HepG2 (cell line): ENCODE results near the gene CHRNB2. TPM values are rescaled to one million over a fixed set of nuclear protein-coding genes. Genes with fewer than 3 reads are reported as not detected.
A peak's percentile ranks its signal among the peaks of the same experiment; 100 is the strongest.

Experiments
- BATF2 ChIP-seq: sonication (generic); formaldehyde crosslinking; IDR thresholded peaks from 2 replicates; pipeline ENCODE4 v1.8.0; 2022; ENCODE audit warnings: mild to moderate bottlenecking, missing genetic modification reagents, moderate library complexity
- CAMTA2 ChIP-seq: sonication (generic); formaldehyde crosslinking; IDR thresholded peaks from 2 replicates; pipeline ENCODE4 v1.4.0; 2020; ENCODE audit warnings: mild to moderate bottlenecking, missing genetic modification reagents, borderline replicate concordance
- ELF1 ChIP-seq: sonication (generic); formaldehyde crosslinking; IDR thresholded peaks from 2 replicates; pipeline ENCODE4 v1.4.0; 2020; ENCODE audit warnings: missing genetic modification reagents
- GZF1 ChIP-seq: sonication (generic); formaldehyde crosslinking; IDR thresholded peaks from 2 replicates; pipeline ENCODE4 v1.5.1; 2020; ENCODE audit warnings: mild to moderate bottlenecking, missing genetic modification reagents
- ISL2 ChIP-seq: sonication (generic); formaldehyde crosslinking; IDR thresholded peaks from 2 replicates; pipeline ENCODE4 v1.5.0; 2020; ENCODE audit warnings: missing genetic modification reagents
- JARID2 ChIP-seq: sonication (generic); formaldehyde crosslinking; IDR thresholded peaks from 2 replicates; pipeline ENCODE4 v1.8.1; 2023; ENCODE audit warnings: missing genetic modification reagents, inconsistent platforms; ENCODE audit not compliant: insufficient replicate concordance
- KAT2B ChIP-seq: fragments of 150-350 bp; IDR thresholded peaks from 2 replicates; pipeline ENCODE4 v1.6.1; 2014; ENCODE audit warnings: low read depth, low read length, borderline replicate concordance
- NR1H2 ChIP-seq: sonication (generic); formaldehyde crosslinking; IDR thresholded peaks from 2 replicates; pipeline ENCODE4 v1.8.1; 2022; ENCODE audit warnings: low read depth, missing genetic modification reagents, borderline replicate concordance
- PBX2 ChIP-seq: IDR thresholded peaks from 2 replicates; pipeline ENCODE4 v1.6.1; 2016; ENCODE audit warnings: control low read depth
- RBFOX2 ChIP-seq: fragments of 200-400 bp; formaldehyde crosslinking; IDR thresholded peaks from 2 replicates; pipeline ENCODE4 v1.6.1; 2017; ENCODE audit warnings: low read depth, mild to moderate bottlenecking, low read length
- REST ChIP-seq, 2 experiments: IDR thresholded peaks; 2 replicates each; pipeline ENCODE4 v1.6.1; 2011 to 2012; ENCODE audit warnings: low read length in 2 of 2, borderline replicate concordance in 1 of 2, low read depth in 1 of 2, mild to moderate bottlenecking in 1 of 2, moderate library complexity in 1 of 2
- SIX1 ChIP-seq: sonication (generic); formaldehyde crosslinking; IDR thresholded peaks from 2 replicates; pipeline ENCODE4 v1.4.0; 2020; ENCODE audit warnings: missing genetic modification reagents, borderline replicate concordance
- TBL1XR1 ChIP-seq: fragments of 150-350 bp; IDR thresholded peaks from 2 replicates; pipeline ENCODE4 v1.6.1; 2014; ENCODE audit warnings: borderline replicate concordance, low read length; ENCODE audit not compliant: partially characterized antibody
- TERF1 ChIP-seq: sonication (generic); formaldehyde crosslinking; IDR thresholded peaks from 2 replicates; pipeline ENCODE4 v1.8.0; 2022; ENCODE audit warnings: mild to moderate bottlenecking, missing genetic modification reagents, moderate library complexity
- ZFP36L2 ChIP-seq: sonication (generic); formaldehyde crosslinking; IDR thresholded peaks from 2 replicates; pipeline ENCODE4 v1.4.0; 2020; ENCODE audit warnings: missing genetic modification reagents
- ZNF274 ChIP-seq: sonication (generic); formaldehyde crosslinking; IDR thresholded peaks from 2 replicates; pipeline ENCODE4 v1.5.1; 2020; ENCODE audit warnings: mild to moderate bottlenecking, missing genetic modification reagents
- ZNF280B ChIP-seq: sonication (generic); formaldehyde crosslinking; IDR thresholded peaks from 2 replicates; pipeline ENCODE4 v1.5.0; 2020; ENCODE audit warnings: missing genetic modification reagents, mild to moderate bottlenecking, borderline replicate concordance
- ZNF34 ChIP-seq: sonication (generic); formaldehyde crosslinking; IDR thresholded peaks from 2 replicates; pipeline ENCODE4 v1.4.0; 2020; ENCODE audit warnings: mild to moderate bottlenecking, missing genetic modification reagents, borderline replicate concordance
- ZNF589 ChIP-seq: sonication (generic); formaldehyde crosslinking; conservative IDR thresholded peaks from 2 replicates; pipeline ENCODE4 v1.8.0; 2022; ENCODE audit warnings: mild to moderate bottlenecking, moderate library complexity, missing genetic modification reagents
- ZNF619 ChIP-seq: sonication (generic); formaldehyde crosslinking; IDR thresholded peaks from 2 replicates; pipeline ENCODE4 v1.4.0; 2020; ENCODE audit warnings: mild to moderate bottlenecking, missing genetic modification reagents
- polyA plus RNA-seq, 8 experiments: library from polyadenylated mRNA; depleted of rRNA in 3 of 8; stranded (reverse) in 7 of 8; unstranded in 1 of 8; fragments of >200 nt; fragmentation: Illumina TruSeq in 4 of 8; extraction: Trizol in 4 of 8; gene quantifications; 2 replicates each; pipeline versions ENCODE4 v1.2.1 to v1.2.3, GENCODE V29; 2011 to 2016; ENCODE audit warnings: low read depth in 4 of 8, missing spikeins in 1 of 8, mixed read lengths in 1 of 8; ENCODE audit not compliant: insufficient read depth in 1 of 8
- total RNA-seq, 5 experiments: library from RNA; depleted of rRNA; stranded (reverse); fragments of >200 nt; fragmentation: Illumina TruSeq; extraction: Trizol; gene quantifications; 2 replicates each; pipeline ENCODE4 v1.2.3, GENCODE V29; 2016; ENCODE audit warnings: low read depth in 1 of 5

CHRNB2 gene
- total and polyA plus RNA-seq, 2 of the 13 experiments (the other 11 are each of a cell fraction or from before 2014, with no cell fraction given): 0.03 to 0.07 TPM

GRCh38 chr1:154567386-154568156, at the start of gene CHRNB2 (continued):
- peak; percentile 86 for TF ChIP-seq TERF1 (CRISPR knock-in tag)
- TF ChIP-seq ZNF274 (CRISPR knock-in tag): peak; percentile 96
- peak; percentile 48; the same call in 1 of the 2 replicates for TF ChIP-seq ZNF619 (CRISPR knock-in tag)
- peak in 1 of 2 experiments; percentile 98 for TF ChIP-seq REST (IDR thresholded peaks at IDR 0.05; ENCODE audit: borderline replicate concordance in 1 of 2, low read depth in 1 of 2, low read length in 2 of 2)
- TF ChIP-seq JARID2 (CRISPR knock-in tag): no peak
- TF ChIP-seq ZNF280B: peak; percentile 54; the same call in 1 of the 2 replicates
- TF ChIP-seq NR1H2 (CRISPR knock-in tag): no peak
- no peak for TF ChIP-seq KAT2B
- TF ChIP-seq TBL1XR1: no peak
- peak; percentile 94 for TF ChIP-seq BATF2
- no peak for TF ChIP-seq PBX2 (CRISPR knock-in tag)
- TF ChIP-seq ZFP36L2: 0 out of 2 replicates have a peak, but pooled peaks have one; percentile 87
- TF ChIP-seq RBFOX2: no peak
- TF ChIP-seq GZF1 (CRISPR knock-in tag): 0 out of 2 replicates have a peak, but pooled peaks have one; percentile 31
- 0 out of 2 replicates have a peak, but pooled peaks have one; percentile 31 for TF ChIP-seq SIX1 (CRISPR knock-in tag)
- TF ChIP-seq ISL2: peak; percentile 71; the same call in 1 of the 2 replicates
- TF ChIP-seq ZNF34 (CRISPR knock-in tag): no peak
- TF ChIP-seq ZNF589 (CRISPR knock-in tag): peak; percentile 97
- peak; percentile 85; the same call in 1 of the 2 replicates for TF ChIP-seq CAMTA2 (CRISPR knock-in tag)
- TF ChIP-seq ELF1 (CRISPR knock-in tag): no peak
